Measurements from ENCODE around the gene ARMC6.

ARMC6 gene

GRCh38 chr19:19025861-19026260 is 7.5 kb upstream of the ARMC6 start:
- DNase-seq = no peak

- DNase-seq = no peak
These were observed 7.0 kb upstream of the ARMC6 start for GRCh38 chr19:19026299-19026971.

GRCh38 chr19:19027228-19027627 is 6.2 kb upstream of the ARMC6 start:
- DNase-seq = no peak

GRCh38 chr19:19028526-19028925 is 4.9 kb upstream of the ARMC6 start:
- DNase-seq = no peak

- no peak for DNase-seq
These were observed 1.5 kb upstream of the ARMC6 start for GRCh38 chr19:19031891-19032290.

- DNase-seq = peak; percentile 72
These were observed 805 bp upstream of the ARMC6 start for GRCh38 chr19:19032420-19033175.

- no peak for DNase-seq
These were observed 302 bp upstream of the ARMC6 start for GRCh38 chr19:19033176-19033425.

- DNase-seq = peak; percentile 76
These were observed 811 bp downstream of the ARMC6 start for GRCh38 chr19:19034204-19034624.

GRCh38 chr19:19039901-19040300 is 6.5 kb downstream of the ARMC6 start:
- DNase-seq = peak; percentile 43

- no peak for DNase-seq
These were observed 7.0 kb downstream of the ARMC6 start for GRCh38 chr19:19040417-19040816.

GRCh38 chr19:19042732-19043280 is 9.4 kb downstream of the ARMC6 start:
- DNase-seq = no peak

GRCh38 chr19:19043481-19043880 is 10.1 kb downstream of the ARMC6 start:
- DNase-seq = no peak

- DNase-seq = no peak
These were observed 10.5 kb downstream of the ARMC6 start for GRCh38 chr19:19043881-19044280.

GRCh38 chr19:19049406-19049805 is 16.0 kb downstream of the ARMC6 start:
- DNase-seq = no peak

GRCh38 chr19:19050104-19050503 is 16.7 kb downstream of the ARMC6 start:
- DNase-seq = no peak

- DNase-seq = no peak
These were observed 17.3 kb downstream of the ARMC6 start for GRCh38 chr19:19050731-19051130.

GRCh38 chr19:19051478-19052213 is 18.2 kb downstream of the ARMC6 start:
- no peak for DNase-seq

- DNase-seq = no peak
These were observed 19.5 kb downstream of the ARMC6 start for GRCh38 chr19:19052921-19053320.

- DNase-seq = peak; percentile 70
These were observed 20.3 kb downstream of the ARMC6 start for GRCh38 chr19:19053508-19054314.

- DNase-seq = no peak
These were observed 21.0 kb downstream of the ARMC6 start for GRCh38 chr19:19054315-19054938.

- no peak for DNase-seq
These were observed 21.6 kb downstream of the ARMC6 start for GRCh38 chr19:19054939-19055440.

GRCh38 chr19:19055701-19056100 is 22.3 kb downstream of the ARMC6 start:
- no peak for DNase-seq
